ENCODE measurements around the gene AKR1B1. TPM values are rescaled to one million over a fixed set of nuclear protein-coding genes. Genes with fewer than 3 reads are reported as not detected.

Gene AKR1B1
- total RNA-seq, 1 donor from 2014 or later = 99.8 TPM

DNA sequence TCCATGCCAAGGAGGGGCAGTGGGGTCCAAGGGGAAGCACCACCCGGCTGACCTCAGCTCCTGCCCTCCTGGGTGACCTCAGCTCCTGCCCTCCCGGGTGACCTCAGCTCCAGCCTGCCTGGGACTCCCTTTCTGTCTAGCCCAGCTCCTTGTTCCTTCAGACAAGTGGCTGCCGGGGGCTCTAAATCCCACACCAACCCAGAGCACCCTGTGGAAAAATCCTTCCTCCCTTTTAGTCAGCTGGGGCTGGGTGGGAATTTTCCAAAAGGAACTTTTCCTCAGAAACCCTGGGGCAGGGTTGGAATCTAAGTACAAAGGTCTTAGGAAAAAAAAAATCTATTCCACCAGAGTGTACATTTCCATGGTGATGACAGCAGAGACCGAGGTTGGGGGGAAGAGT is 36.3 kb downstream of the AKR1B1 start:
- Mint-ChIP-seq H3K4me1 (ENCODE audit: low read depth) (peaks cover 12% of the 10 kb centered on the region), H3K27me3 (no peaks in the 10 kb centered on the region), H3K4me3 (ENCODE audit: low read depth) (no peak overlapping the region), H3K36me3 (ENCODE audit: insufficient read depth) (no peaks in the 10 kb centered on the region), H3K27ac (no peak overlapping the region), H3K9me3 (ENCODE audit: low read depth) (peaks cover 4% of the 10 kb centered on the region)
- TF ChIP-seq, protein P1, sequence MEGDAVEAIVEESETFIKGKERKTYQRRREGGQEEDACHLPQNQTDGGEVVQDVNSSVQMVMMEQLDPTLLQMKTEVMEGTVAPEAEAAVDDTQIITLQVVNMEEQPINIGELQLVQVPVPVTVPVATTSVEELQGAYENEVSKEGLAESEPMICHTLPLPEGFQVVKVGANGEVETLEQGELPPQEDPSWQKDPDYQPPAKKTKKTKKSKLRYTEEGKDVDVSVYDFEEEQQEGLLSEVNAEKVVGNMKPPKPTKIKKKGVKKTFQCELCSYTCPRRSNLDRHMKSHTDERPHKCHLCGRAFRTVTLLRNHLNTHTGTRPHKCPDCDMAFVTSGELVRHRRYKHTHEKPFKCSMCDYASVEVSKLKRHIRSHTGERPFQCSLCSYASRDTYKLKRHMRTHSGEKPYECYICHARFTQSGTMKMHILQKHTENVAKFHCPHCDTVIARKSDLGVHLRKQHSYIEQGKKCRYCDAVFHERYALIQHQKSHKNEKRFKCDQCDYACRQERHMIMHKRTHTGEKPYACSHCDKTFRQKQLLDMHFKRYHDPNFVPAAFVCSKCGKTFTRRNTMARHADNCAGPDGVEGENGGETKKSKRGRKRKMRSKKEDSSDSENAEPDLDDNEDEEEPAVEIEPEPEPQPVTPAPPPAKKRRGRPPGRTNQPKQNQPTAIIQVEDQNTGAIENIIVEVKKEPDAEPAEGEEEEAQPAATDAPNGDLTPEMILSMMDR (IDR thresholded peaks at IDR 0.05; ENCODE audit: unreplicated experiment) = no peak
- no peak for DNase-seq (ENCODE audit: low spot score, unreplicated experiment)

DNA sequence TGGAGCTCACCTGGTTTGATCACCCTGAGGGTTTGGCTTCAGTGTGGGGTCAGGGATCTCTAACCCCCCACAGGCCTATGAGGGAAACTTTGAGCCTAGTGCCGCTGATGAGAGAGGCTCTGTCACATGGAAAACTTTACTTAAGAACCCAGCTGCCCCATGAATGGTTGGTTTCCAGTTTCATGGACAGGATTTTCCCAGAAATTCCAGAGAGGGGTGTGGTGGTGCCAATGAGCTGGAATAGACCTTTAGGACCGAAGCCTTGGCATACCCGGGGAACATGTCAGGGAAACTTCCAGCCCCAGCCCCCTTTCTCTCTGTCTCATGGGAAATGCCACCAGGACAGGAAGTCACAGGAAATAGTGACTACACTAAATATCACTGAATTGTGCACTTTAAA is 36.9 kb downstream of the AKR1B1 start:
- TF ChIP-seq, protein P1 (IDR thresholded peaks at IDR 0.05; ENCODE audit: unreplicated experiment) = no peak
- no peaks in the 10 kb centered on the region for H3K9me3 Mint-ChIP-seq (ENCODE audit: low read depth)
- H3K4me3 Mint-ChIP-seq (ENCODE audit: low read depth) = no peak overlapping the region
- peaks cover 12% of the 10 kb centered on the region for H3K4me1 Mint-ChIP-seq (ENCODE audit: low read depth)
- no peaks in the 10 kb centered on the region for H3K36me3 Mint-ChIP-seq (ENCODE audit: insufficient read depth)
- no peaks in the 10 kb centered on the region for H3K27me3 Mint-ChIP-seq
- no peak overlapping the region for H3K27ac Mint-ChIP-seq
- no peak for DNase-seq (ENCODE audit: low spot score, unreplicated experiment)

DNA sequence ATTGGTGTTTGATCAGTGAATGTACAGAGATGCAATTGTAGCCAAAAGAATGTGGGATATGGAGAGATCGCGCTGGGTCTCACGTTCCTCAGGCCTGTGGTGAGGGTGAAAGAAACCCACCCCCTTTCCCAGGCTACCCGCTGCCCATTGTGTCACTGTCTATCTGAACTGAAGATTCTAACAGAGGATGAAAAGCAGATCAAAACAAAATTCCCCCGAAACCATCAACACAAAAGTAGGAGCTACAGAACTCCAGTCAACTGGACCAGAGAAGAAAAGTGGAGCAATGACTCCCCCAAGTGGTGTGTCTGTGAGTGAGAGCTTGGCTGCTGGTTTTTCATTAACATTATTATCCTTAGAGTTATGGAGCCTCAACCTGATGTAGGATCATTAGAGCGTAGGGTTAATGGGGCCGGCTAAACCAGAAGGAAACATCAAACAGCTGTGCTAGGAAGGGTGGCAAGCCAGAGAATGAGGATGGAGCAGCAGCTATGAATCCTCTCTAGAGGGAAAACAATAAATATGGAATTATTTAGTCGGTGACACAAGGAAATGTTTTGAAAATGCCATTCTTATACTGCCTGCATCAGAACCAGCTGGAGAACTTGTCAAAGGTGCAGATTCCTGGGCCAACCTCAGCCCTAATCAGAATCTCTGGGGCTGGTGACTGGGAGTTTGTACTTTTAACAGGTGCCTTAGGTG is 38.3 kb downstream of the AKR1B1 start:
- no peaks in the 10 kb centered on the region for H3K36me3 Mint-ChIP-seq (ENCODE audit: insufficient read depth)
- H3K4me1 Mint-ChIP-seq (ENCODE audit: low read depth) = peaks cover 12% of the 10 kb centered on the region
- H3K4me3 Mint-ChIP-seq (ENCODE audit: low read depth) = no peak overlapping the region
- no peak overlapping the region for H3K27ac Mint-ChIP-seq
- TF ChIP-seq, protein P1 (IDR thresholded peaks at IDR 0.05; ENCODE audit: unreplicated experiment) = peak; percentile 77
- H3K27me3 Mint-ChIP-seq = no peaks in the 10 kb centered on the region
- DNase-seq (ENCODE audit: low spot score, unreplicated experiment) = peak; percentile 27
- no peaks in the 10 kb centered on the region for H3K9me3 Mint-ChIP-seq (ENCODE audit: low read depth)

DNA sequence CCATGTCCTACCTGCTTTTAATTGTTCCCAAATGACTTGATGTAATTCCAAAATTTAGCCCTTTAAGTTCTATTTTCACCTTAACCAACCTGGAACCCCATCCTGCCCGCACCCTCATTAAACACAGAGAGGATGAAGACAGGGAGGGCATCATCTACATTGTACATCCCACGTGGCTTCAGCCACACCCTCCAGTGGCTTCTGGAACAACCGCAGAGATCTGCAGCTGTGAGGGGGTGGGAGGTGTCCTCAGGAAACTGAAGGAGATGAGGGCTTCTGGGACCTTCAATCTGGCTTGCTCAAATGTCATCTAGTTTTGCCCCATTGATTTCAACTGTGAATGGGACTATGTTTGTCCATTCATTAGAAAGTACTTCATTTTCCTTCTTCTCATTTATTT is 39.0 kb downstream of the AKR1B1 start:
- no peak for DNase-seq (ENCODE audit: low spot score, unreplicated experiment)
- Mint-ChIP-seq H3K27me3 (no peaks in the 10 kb centered on the region), H3K9me3 (ENCODE audit: low read depth) (no peaks in the 10 kb centered on the region), H3K4me3 (ENCODE audit: low read depth) (no peak overlapping the region), H3K36me3 (ENCODE audit: insufficient read depth) (no peaks in the 10 kb centered on the region), H3K4me1 (ENCODE audit: low read depth) (peaks cover 12% of the 10 kb centered on the region), H3K27ac (no peak overlapping the region)
- TF ChIP-seq, protein P1 (IDR thresholded peaks at IDR 0.05; ENCODE audit: unreplicated experiment) = no peak

DNA sequence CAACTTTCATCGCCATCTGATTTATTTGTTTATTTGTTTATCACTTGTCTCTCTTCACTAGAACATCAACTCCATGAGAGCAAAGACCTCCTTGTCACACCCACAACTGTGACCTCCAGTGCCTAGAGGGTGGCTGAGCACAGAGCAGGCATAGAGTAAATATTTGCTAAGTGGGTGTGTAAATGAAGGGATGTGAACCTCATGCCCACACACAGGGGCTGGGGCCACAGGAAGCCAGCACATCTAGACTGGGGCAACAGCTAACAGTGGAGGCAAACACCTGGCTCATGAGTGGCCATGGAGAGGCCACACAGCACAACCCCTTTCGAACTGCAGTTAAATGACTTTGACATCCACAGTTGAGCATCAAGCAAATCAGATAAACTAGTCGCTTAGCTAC is 39.8 kb downstream of the AKR1B1 start:
- Mint-ChIP-seq H3K4me3 (ENCODE audit: low read depth) (no peak overlapping the region), H3K36me3 (ENCODE audit: insufficient read depth) (no peaks in the 10 kb centered on the region), H3K4me1 (ENCODE audit: low read depth) (peaks cover 12% of the 10 kb centered on the region), H3K9me3 (ENCODE audit: low read depth) (no peaks in the 10 kb centered on the region), H3K27me3 (peaks cover 4% of the 10 kb centered on the region), H3K27ac (no peak overlapping the region)
- TF ChIP-seq, protein P1 (IDR thresholded peaks at IDR 0.05; ENCODE audit: unreplicated experiment) = no peak
- DNase-seq (ENCODE audit: low spot score, unreplicated experiment) = no peak
